Testis (tissue), 3 donors: ENCODE results near the gene BIN1. TPM values are rescaled to one million over a fixed set of nuclear protein-coding genes. Genes with fewer than 3 reads are reported as not detected.

Experiments
- DNase-seq: peaks from one replicate; pipeline ENCODE4 v3.0.0-alpha.2; 2019
- H3K27ac ChIP-seq, 2 donors: fragments of 200-600 bp; sonication (generic); one replicate each; pipeline ENCODE4 v1.5.1; 2019
- H3K27me3 ChIP-seq: fragments of 200-600 bp; sonication (generic); one replicate; pipeline ENCODE4 v1.5.1; 2019
- H3K36me3 ChIP-seq: fragments of 200-600 bp; sonication (generic); one replicate; pipeline ENCODE4 v1.5.1; 2017; ENCODE audit warnings: low read depth; ENCODE audit errors: missing control alignments
- H3K4me1 ChIP-seq: fragments of 200-600 bp; sonication (generic); one replicate; pipeline ENCODE4 v1.5.1; 2019
- H3K4me3 ChIP-seq, 2 donors: fragments of 200-600 bp; sonication (generic); one replicate each; pipeline ENCODE4 v1.5.1; 2017 to 2019
- H3K9me3 ChIP-seq: fragments of 200-600 bp; sonication (generic); one replicate; pipeline ENCODE4 v1.5.1; 2017
- POLR2A ChIP-seq: fragments of 450-650 bp; IDR thresholded peaks from one replicate; pipeline ENCODE4 v1.6.1; 2017; ENCODE audit warnings: antibody characterized with exemption, mild to moderate bottlenecking, moderate library complexity
- WGBS, 2 donors: methylation state at CpG; one replicate each; pipeline ENCODE4 v1.1.5; 2018; 5-methylcytosine and 5-hydroxymethylcytosine counted together
- intact Hi-C: fragments of 100-400 bp; cut with DNase I; formaldehyde crosslinking; loops from one replicate; pipeline ENCODE4 v1.15.1; 2023; ENCODE audit warnings: low total_unique reads
- polyA plus RNA-seq: library from polyadenylated mRNA; stranded (reverse); fragments of 350-450 nt; fragmentation: Illumina TruSeq; extraction: RNeasy Lipid Tissue Mini Kit (QIAGEN cat#74804); gene quantifications from one replicate; pipeline ENCODE4 v1.2.3, GENCODE V29; 2014; ENCODE audit warnings: low read depth, low replicate concordance; ENCODE audit not compliant: insufficient read depth
- total RNA-seq, 2 donors: library from RNA; depleted of rRNA; stranded (reverse); fragments of >200 nt; gene quantifications; one replicate each; pipeline ENCODE4 v1.2.3, GENCODE V29; 2016
- TF ChIP-seq, protein P1 (sequence below), 3 experiments: fragments of 450-650 bp in 2 of 3; fragments of 200-600 bp in 1 of 3; sonication (generic) in 1 of 3; IDR thresholded peaks; one replicate each; pipeline ENCODE4 v1.5.1; 2016 to 2019; ENCODE audit warnings: antibody characterized with exemption in 3 of 3, mild to moderate bottlenecking in 2 of 3, moderate library complexity in 1 of 3

Gene BIN1
- total and polyA plus RNA-seq, 3 donors from 2014 or later = 25.0 to 38.8 (median 28.7) TPM

DNA sequence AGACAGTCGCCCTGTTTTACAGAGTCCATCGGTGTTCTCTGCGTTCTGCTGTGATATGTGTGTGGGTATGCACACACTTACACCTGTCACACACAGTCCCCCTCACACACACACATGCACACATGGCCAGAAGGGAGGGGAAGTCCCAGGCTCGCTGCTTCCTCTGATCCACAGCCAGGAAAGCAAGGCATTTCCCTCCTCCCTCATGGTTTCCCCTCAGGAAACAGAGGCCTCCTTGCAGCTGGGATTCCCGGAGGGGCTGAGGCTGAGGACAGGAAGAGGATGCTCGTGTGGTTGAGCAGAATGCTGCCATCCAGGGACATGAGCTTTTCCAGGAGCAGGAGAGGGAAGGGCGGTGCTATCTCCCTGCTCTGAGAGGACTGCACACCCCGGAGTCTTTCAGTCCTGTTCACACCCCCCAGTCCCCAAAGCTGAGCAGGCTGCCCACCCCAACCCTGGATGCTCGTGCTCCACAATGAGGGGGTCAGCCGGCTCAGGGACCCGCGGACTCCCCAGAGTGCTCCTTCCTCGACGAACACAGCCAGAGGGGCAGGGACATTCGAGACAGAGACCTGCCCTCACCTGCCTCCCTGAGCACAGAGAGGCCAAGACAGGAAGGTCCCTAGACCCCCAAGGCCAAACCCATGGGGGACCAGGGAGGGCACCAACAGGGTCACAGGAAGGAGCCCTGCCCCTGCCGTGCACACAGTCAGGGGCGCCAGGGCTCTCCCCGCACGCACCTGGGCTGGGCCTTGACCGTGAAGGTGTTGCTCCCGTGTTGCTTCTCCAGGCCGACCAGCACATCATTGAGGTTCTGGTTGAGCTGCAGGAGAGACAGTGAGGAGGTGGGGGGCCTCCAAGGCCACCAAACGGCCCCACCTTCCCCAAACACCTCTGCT is 45.3 kb downstream of the BIN1 start:
- Histone ChIP-seq H3K36me3 (no peaks in the 10 kb centered on the region), H3K27ac (no peak overlapping the region), H3K4me1 (peaks cover 12% of the 10 kb centered on the region), H3K9me3 (no peaks in the 10 kb centered on the region), H3K27me3 (no peaks in the 10 kb centered on the region), H3K4me3 (no peak overlapping the region)
- intact Hi-C loops = no loop called here
- TF ChIP-seq, protein P1, sequence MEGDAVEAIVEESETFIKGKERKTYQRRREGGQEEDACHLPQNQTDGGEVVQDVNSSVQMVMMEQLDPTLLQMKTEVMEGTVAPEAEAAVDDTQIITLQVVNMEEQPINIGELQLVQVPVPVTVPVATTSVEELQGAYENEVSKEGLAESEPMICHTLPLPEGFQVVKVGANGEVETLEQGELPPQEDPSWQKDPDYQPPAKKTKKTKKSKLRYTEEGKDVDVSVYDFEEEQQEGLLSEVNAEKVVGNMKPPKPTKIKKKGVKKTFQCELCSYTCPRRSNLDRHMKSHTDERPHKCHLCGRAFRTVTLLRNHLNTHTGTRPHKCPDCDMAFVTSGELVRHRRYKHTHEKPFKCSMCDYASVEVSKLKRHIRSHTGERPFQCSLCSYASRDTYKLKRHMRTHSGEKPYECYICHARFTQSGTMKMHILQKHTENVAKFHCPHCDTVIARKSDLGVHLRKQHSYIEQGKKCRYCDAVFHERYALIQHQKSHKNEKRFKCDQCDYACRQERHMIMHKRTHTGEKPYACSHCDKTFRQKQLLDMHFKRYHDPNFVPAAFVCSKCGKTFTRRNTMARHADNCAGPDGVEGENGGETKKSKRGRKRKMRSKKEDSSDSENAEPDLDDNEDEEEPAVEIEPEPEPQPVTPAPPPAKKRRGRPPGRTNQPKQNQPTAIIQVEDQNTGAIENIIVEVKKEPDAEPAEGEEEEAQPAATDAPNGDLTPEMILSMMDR (IDR thresholded peaks at IDR 0.05) = no peak
- TF ChIP-seq POLR2A = no peak
- DNase-seq = no peak
- WGBS, 2 donors = 74 to 83% methylated on average over 9 to 23 of the region's 23 CpGs

DNA sequence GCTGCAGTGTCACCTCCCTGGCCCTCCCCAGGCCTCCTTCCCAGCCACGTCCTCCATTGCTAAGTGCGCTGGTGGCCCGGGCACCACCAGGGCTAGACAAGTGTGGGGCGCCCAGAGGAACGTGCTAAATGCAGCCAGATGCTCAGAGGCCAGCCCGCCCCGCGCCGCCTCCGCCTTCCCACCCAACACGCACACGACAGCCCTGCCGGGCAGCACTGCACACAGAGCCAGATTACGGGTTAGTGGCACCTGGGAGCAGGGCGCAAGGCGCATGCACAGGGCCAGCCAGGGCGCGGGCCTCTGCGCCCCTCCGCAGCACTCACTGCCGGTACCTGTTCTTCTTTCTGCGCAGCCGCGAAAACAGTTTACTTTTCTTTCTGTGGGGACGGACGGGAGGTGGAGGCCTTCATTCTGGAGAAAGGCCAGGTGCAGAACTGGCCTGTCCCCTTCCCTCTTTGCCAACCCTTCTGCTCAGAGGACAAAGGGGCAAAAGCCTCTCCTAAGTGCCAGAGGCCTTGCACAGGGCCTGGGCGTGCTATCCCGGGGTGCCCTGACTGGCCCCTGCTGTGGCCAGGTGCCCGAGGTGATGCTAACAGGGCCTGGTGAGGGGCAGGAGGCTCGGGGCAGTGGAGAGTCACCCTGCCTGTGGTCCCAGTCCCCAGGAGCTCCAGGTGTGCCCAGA is 46.5 kb downstream of the BIN1 start:
- H3K36me3 ChIP-seq = no peaks in the 10 kb centered on the region
- intact Hi-C loops = no loop called here
- peaks cover 10% of the 10 kb centered on the region for H3K4me1 ChIP-seq
- DNase-seq = no peak
- WGBS, 2 donors = 93 to 94% methylated on average over 30 of the region's 30 CpGs
- H3K27me3 ChIP-seq = no peaks in the 10 kb centered on the region
- H3K9me3 ChIP-seq = no peaks in the 10 kb centered on the region
- no peak overlapping the region for H3K27ac ChIP-seq
- TF ChIP-seq, protein P1 (IDR thresholded peaks at IDR 0.05) = no peak
- TF ChIP-seq POLR2A = no peak
- H3K4me3 ChIP-seq = no peak overlapping the region

DNA sequence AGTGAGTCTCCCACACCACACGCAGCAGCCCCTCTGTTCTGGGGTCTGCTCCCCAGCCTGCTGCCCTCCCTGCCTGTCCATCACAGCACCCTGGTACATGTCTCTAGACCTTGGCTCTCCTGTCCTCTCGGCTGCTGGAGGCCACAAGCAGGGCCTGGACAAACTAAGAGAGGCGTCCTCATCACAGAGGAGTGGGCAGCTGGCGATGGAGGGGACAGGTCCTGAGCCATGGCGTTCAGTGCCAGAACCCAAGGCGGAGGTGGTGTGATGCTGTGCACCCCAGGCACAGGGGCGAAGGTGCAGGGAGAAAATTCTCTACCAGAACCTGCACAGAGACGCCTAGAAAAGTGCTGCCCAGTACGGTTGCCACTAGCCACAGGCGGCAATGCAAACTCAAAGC is 47.4 kb downstream of the BIN1 start:
- TF ChIP-seq POLR2A = no peak
- TF ChIP-seq, protein P1 (IDR thresholded peaks at IDR 0.05) = no peak
- H3K4me3 ChIP-seq = no peak overlapping the region
- H3K27ac ChIP-seq = no peak overlapping the region
- no peaks in the 10 kb centered on the region for H3K27me3 ChIP-seq
- no peaks in the 10 kb centered on the region for H3K9me3 ChIP-seq
- intact Hi-C loops = no loop called here
- H3K4me1 ChIP-seq = peaks cover 4% of the 10 kb centered on the region
- DNase-seq = no peak
- no peaks in the 10 kb centered on the region for H3K36me3 ChIP-seq
- 88 to 98% methylated on average over 8 to 10 of the region's 10 CpGs for WGBS, 2 donors

GRCh38 chr2:127058954-127059252 is 48.1 kb downstream of the BIN1 start:
- H3K27ac ChIP-seq = no peak overlapping the region
- no peak overlapping the region for H3K4me3 ChIP-seq
- 80 to 82% methylated on average over 14 of the region's 14 CpGs for WGBS, 2 donors
- intact Hi-C loops = no loop called here
- H3K9me3 ChIP-seq = no peaks in the 10 kb centered on the region
- no peaks in the 10 kb centered on the region for H3K36me3 ChIP-seq
- no peaks in the 10 kb centered on the region for H3K27me3 ChIP-seq
- TF ChIP-seq, protein P1 (IDR thresholded peaks at IDR 0.05) = no peak
- no peak for TF ChIP-seq POLR2A
- H3K4me1 ChIP-seq = no peaks in the 10 kb centered on the region
- no peak for DNase-seq
